NCI-H510A (cell line): ENCODE data around the gene CNOT6L.
"Not testable (repeated sequence)": the region's sequence is repeated elsewhere in the genome, so short reads cannot be mapped to it uniquely, and the experiment has no call there.

Source experiments
- DNase-seq: peaks from one replicate; lab custom pipeline; 2025; lab: John Stamatoyannopoulos, UW

Gene CNOT6L

GRCh38 chr4:77818602-77819403, at the start of gene CNOT6L:
CNOT6L (minus strand) TSS chr4:77819368; CDS start chr4:77819308, 60 bp downstream.
- peak; percentile 58 for DNase-seq

- DNase-seq, result peak; percentile 37
Measured at GRCh38 chr4:77865259-77865658, 46.1 kb upstream of the CNOT6L start.

- not testable (repeated sequence) for DNase-seq
Measured at GRCh38 chr4:77863341-77863740, 44.2 kb upstream of the CNOT6L start.

- peak; percentile 89 for DNase-seq
Measured at GRCh38 chr4:77862478-77863216, 43.5 kb upstream of the CNOT6L start, which contains the start of gene MRPL1. MRPL1 (plus strand) TSS chr4:77862830; CDS start chr4:77862849, 19 bp downstream.

- no peak for DNase-seq
Measured at GRCh38 chr4:77861495-77861894, 42.3 kb upstream of the CNOT6L start.

GRCh38 chr4:77859256-77859655, 40.1 kb upstream of the CNOT6L start:
- no peak for DNase-seq

- no peak for DNase-seq
Measured at GRCh38 chr4:77856152-77856551, 37.0 kb upstream of the CNOT6L start.

- no peak for DNase-seq
Measured at GRCh38 chr4:77854431-77855111, 35.4 kb upstream of the CNOT6L start.

- no peak for DNase-seq
Measured at GRCh38 chr4:77852892-77853495, 33.8 kb upstream of the CNOT6L start.

- DNase-seq, result peak; percentile 78
Measured at GRCh38 chr4:77849278-77849965, 30.3 kb upstream of the CNOT6L start.

- DNase-seq, result no peak
Measured at GRCh38 chr4:77848508-77848907, 29.3 kb upstream of the CNOT6L start.

- no peak for DNase-seq
Measured at GRCh38 chr4:77845929-77846328, 26.8 kb upstream of the CNOT6L start.

- DNase-seq, result no peak
Measured at GRCh38 chr4:77845400-77845799, 26.2 kb upstream of the CNOT6L start.

- DNase-seq, result no peak
Measured at GRCh38 chr4:77844363-77844762, 25.2 kb upstream of the CNOT6L start.

- DNase-seq, result no peak
Measured at GRCh38 chr4:77843628-77844027, 24.5 kb upstream of the CNOT6L start.

- DNase-seq, result no peak
Measured at GRCh38 chr4:77834403-77834802, 15.2 kb upstream of the CNOT6L start.

GRCh38 chr4:77833126-77833724, 14.1 kb upstream of the CNOT6L start:
- no peak for DNase-seq

- no peak for DNase-seq
Measured at GRCh38 chr4:77827343-77827742, 8.2 kb upstream of the CNOT6L start.

- DNase-seq, result no peak
Measured at GRCh38 chr4:77826275-77826674, 7.1 kb upstream of the CNOT6L start.

- no peak for DNase-seq
Measured at GRCh38 chr4:77821775-77822174, 2.6 kb upstream of the CNOT6L start.
